SK-N-SH (cell line): ENCODE data around the gene RNF149. TPM values are rescaled to one million over a fixed set of nuclear protein-coding genes. Genes with fewer than 3 reads are reported as not detected.

Experiments used
- CTCF ChIA-PET: fragments of 300-600, 350-600 bp; formaldehyde crosslinking; extraction: SDS; loops from one replicate; lab custom pipeline; 2021; lab: Yijun Ruan, JAX
- POLR2A ChIA-PET: fragments of 350-600 bp; sonication (Branson Sonifier 250); formaldehyde crosslinking; extraction: SDS; loops from one replicate; lab custom pipeline; 2020; ENCODE audit warnings: antibody characterized with exemption, inconsistent platforms; lab: Yijun Ruan, JAX
- DNase-seq: peaks from one replicate; pipeline ENCODE4 v3.0.0; 2012
- H2AFZ ChIP-seq: fragments of 200-600 bp; sonication (generic); 2 replicates; pipeline ENCODE4 v1.8.1; 2016; ENCODE audit warnings: antibody characterized with exemption, mild to moderate bottlenecking, low read depth
- H3F3A ChIP-seq: fragments of 200-600 bp; sonication (generic); replicated peaks from 2 replicates; pipeline ENCODE3; 2016; ENCODE audit warnings: antibody characterized with exemption, mild to moderate bottlenecking; ENCODE audit not compliant: insufficient read depth
- H3K27ac ChIP-seq, 2 experiments: fragments of 200-500 bp in 1 of 2; fragments of 200-600 bp in 1 of 2; sonication (Bioruptor generic) in 1 of 2; sonication (generic), shearing (Covaris generic) in 1 of 2; 2 replicates each; pipeline versions ENCODE4 v1.5.1 to v1.6.1; 2014 to 2016; ENCODE audit warnings: low read depth in 2 of 2, inconsistent platforms in 1 of 2, low read length in 1 of 2, mild to moderate bottlenecking in 1 of 2, mixed read lengths in 1 of 2
- H3K27me3 ChIP-seq: fragments of 200-600 bp; sonication (generic), shearing (Covaris generic); 2 replicates; pipeline ENCODE4 v1.6.1; 2016; ENCODE audit warnings: mixed run types; ENCODE audit not compliant: insufficient read depth
- H3K36me3 ChIP-seq, 2 experiments: fragments of 200-500 bp in 1 of 2; fragments of 200-600 bp in 1 of 2; sonication (Bioruptor generic) in 1 of 2; sonication (generic) in 1 of 2; replicated peaks in 1 of 2; 2 replicates each; pipeline versions ENCODE3 to v1.5.1; 2014 to 2016; ENCODE audit warnings: low read length in 1 of 2, mild to moderate bottlenecking in 1 of 2; ENCODE audit not compliant: insufficient read depth in 2 of 2, control insufficient read depth in 1 of 2
- H3K4me1 ChIP-seq, 2 experiments: fragments of 200-500 bp in 1 of 2; fragments of 200-600 bp in 1 of 2; sonication (Bioruptor generic) in 1 of 2; sonication (generic), shearing (Covaris generic) in 1 of 2; 2 replicates each; pipeline versions ENCODE4 v1.5.1 to v1.6.1; 2014 to 2016; ENCODE audit warnings: low read depth in 1 of 2, low read length in 1 of 2, mixed run types in 1 of 2; ENCODE audit not compliant: insufficient read depth in 2 of 2, control insufficient read depth in 1 of 2
- H3K4me2 ChIP-seq: fragments of 200-600 bp; sonication (generic), shearing (Covaris generic); 2 replicates; pipeline ENCODE4 v1.6.1; 2017; ENCODE audit warnings: mixed run types
- H3K4me3 ChIP-seq, 2 experiments: fragments of 200-500 bp in 1 of 2; fragments of 200-600 bp in 1 of 2; sonication (Bioruptor generic) in 1 of 2; sonication (generic), shearing (Covaris generic) in 1 of 2; 2 replicates each; pipeline versions ENCODE4 v1.5.1 to v1.8.1; 2014 to 2016; ENCODE audit warnings: low read depth in 2 of 2, inconsistent platforms in 1 of 2, low read length in 1 of 2, mild to moderate bottlenecking in 1 of 2, mixed read lengths in 1 of 2, moderate library complexity in 1 of 2
- H3K79me2 ChIP-seq: fragments of 200-600 bp; sonication (generic); 2 replicates; pipeline ENCODE4 v1.8.1; 2017; ENCODE audit warnings: mild to moderate bottlenecking; ENCODE audit not compliant: insufficient read depth
- H3K9ac ChIP-seq: fragments of 200-600 bp; sonication (generic); 2 replicates; pipeline ENCODE4 v1.6.1; 2017; ENCODE audit warnings: mixed run types
- H3K9me2 ChIP-seq: fragments of 200-600 bp; sonication (generic); 2 replicates; pipeline ENCODE4 v1.6.1; 2017; ENCODE audit warnings: mixed run types
- H3K9me3 ChIP-seq: fragments of 200-600 bp; sonication (generic); 2 replicates; pipeline ENCODE4 v1.6.1; 2017; ENCODE audit warnings: mixed run types, mild to moderate bottlenecking, moderate library complexity
- H4K20me1 ChIP-seq: fragments of 200-600 bp; sonication (generic); 2 replicates; pipeline ENCODE4 v1.6.1; 2017; ENCODE audit warnings: mild to moderate bottlenecking, mixed run types; ENCODE audit not compliant: insufficient read depth
- CHD2 ChIP-seq: fragments of 150-350 bp; IDR thresholded peaks from 2 replicates; pipeline ENCODE4 v1.6.1; 2018; ENCODE audit warnings: low read length; ENCODE audit not compliant: partially characterized antibody
- EZH2phosphoT487 ChIP-seq: fragments of 200-600 bp; sonication (generic); IDR thresholded peaks from 2 replicates; pipeline ENCODE4 v1.6.1; 2017; ENCODE audit warnings: low read depth, mixed run types, mild to moderate bottlenecking, antibody characterized with exemption, moderate library complexity, borderline replicate concordance
- FOSL2 ChIP-seq: IDR thresholded peaks from 2 replicates; pipeline ENCODE4 v1.4.0; 2012; ENCODE audit warnings: low read depth, mild to moderate bottlenecking, moderate library complexity, borderline replicate concordance
- FOXJ3 ChIP-seq: sonication (generic); formaldehyde crosslinking; IDR thresholded peaks from 2 replicates; pipeline ENCODE4 v1.5.1; 2020; ENCODE audit warnings: mild to moderate bottlenecking, missing genetic modification reagents
- GABPA ChIP-seq: IDR thresholded peaks from 2 replicates; pipeline ENCODE4 v1.4.0; 2012; ENCODE audit warnings: low read depth, mild to moderate bottlenecking
- MEF2A ChIP-seq: IDR thresholded peaks from 2 replicates; pipeline ENCODE4 v1.4.0; 2012; ENCODE audit warnings: low read depth, borderline replicate concordance
- MXI1 ChIP-seq: IDR thresholded peaks from 2 replicates; pipeline ENCODE4 v1.6.1; 2012; ENCODE audit warnings: mild to moderate bottlenecking, low read depth, low read length, improper control_type of control experiment
- NFIC ChIP-seq: IDR thresholded peaks from 2 replicates; pipeline ENCODE4 v1.4.0; 2012; ENCODE audit warnings: borderline replicate concordance
- NRF1 ChIP-seq: IDR thresholded peaks from 2 replicates; pipeline ENCODE4 v1.6.1; 2012; ENCODE audit warnings: low read depth, mild to moderate bottlenecking, low read length
- POLR2AphosphoS5 ChIP-seq: IDR thresholded peaks from 2 replicates; pipeline ENCODE4 v1.6.1; 2012; ENCODE audit warnings: low read depth, low read length
- RAD21 ChIP-seq: IDR thresholded peaks from 2 replicates; pipeline ENCODE4 v1.6.1; 2012; ENCODE audit warnings: mild to moderate bottlenecking, low read length
- TAF1 ChIP-seq: IDR thresholded peaks from 2 replicates; pipeline ENCODE4 v1.6.1; 2012; ENCODE audit warnings: low read depth, mild to moderate bottlenecking, low read length, moderate library complexity, borderline replicate concordance
- YY1 ChIP-seq: IDR thresholded peaks from 2 replicates; pipeline ENCODE4 v1.4.0; 2012; ENCODE audit warnings: low read depth, mild to moderate bottlenecking
- WGBS: methylation state at CpG from one replicate; pipeline ENCODE4 v1.1.6; 2017; ENCODE audit warnings: low lambda C conversion rate; 5-methylcytosine and 5-hydroxymethylcytosine counted together
- polyA plus RNA-seq, 3 experiments: library from polyadenylated mRNA; depleted of rRNA; stranded (reverse); fragments of >200 nt; gene quantifications; 2 replicates each; pipeline ENCODE4 v1.2.3, GENCODE V29; 2012
- TF ChIP-seq, protein P1 (sequence below): IDR thresholded peaks from 2 replicates; pipeline ENCODE4 v1.6.1; 2012; ENCODE audit warnings: mild to moderate bottlenecking, low read depth, low read length, moderate library complexity
- TF ChIP-seq, protein P2 (sequence below): IDR thresholded peaks from 2 replicates; pipeline ENCODE4 v1.4.0; 2012; ENCODE audit warnings: low read depth, borderline replicate concordance
- TF ChIP-seq, protein P3 (sequence below): IDR thresholded peaks from 2 replicates; pipeline ENCODE4 v1.4.0; 2012; ENCODE audit warnings: low read depth
- TF ChIP-seq, protein P4 (sequence below): fragments of 200-600 bp; sonication (generic); IDR thresholded peaks from 2 replicates; pipeline ENCODE4 v1.6.1; 2017; ENCODE audit warnings: antibody characterized with exemption, mild to moderate bottlenecking, moderate library complexity
- TF ChIP-seq, protein P5 (sequence below): fragments of 150-350 bp; IDR thresholded peaks from 2 replicates; pipeline ENCODE4 v1.6.1; 2017; ENCODE audit warnings: antibody characterized with exemption, low read length, low read depth, borderline replicate concordance
- TF ChIP-seq, protein P6 (sequence below): IDR thresholded peaks from 2 replicates; pipeline ENCODE4; 2012

The RNF149 gene
- polyA plus RNA-seq, 1 of the 3 experiments (the other 2 are of a cell fraction), result 15.3 TPM

DNA sequence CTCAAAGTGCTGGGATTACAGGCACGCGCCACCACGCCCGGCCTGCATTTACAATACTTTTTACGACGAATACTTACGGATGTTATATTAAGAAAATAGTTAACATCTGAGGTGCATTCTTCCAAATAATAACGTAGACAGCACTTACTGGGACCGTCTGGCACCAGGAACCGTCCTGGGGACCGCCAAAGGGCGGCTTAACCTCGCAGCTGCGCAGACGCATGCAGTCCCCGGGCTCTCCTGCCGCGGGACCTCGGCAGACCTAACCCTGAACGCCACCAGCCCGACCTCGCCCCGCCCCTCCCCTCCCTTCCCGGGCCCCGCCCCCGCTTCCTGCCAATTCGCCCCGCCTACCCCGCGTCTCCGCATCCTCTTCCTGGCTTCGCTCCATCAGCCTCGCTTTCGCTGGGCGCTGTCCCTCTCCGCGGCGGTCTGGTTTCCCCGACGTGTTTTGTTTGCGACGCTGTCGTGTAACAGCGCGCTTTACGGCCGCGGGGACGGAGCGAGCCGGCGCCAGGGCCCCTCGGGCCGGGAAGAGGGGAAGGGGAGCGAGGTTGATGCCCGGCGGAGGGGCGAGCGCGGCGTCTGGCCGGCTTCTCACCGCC lies 56.0 kb downstream of the RNF149 start, which contains the start of gene CNOT11 (continued):
- TF ChIP-seq, protein P1, sequence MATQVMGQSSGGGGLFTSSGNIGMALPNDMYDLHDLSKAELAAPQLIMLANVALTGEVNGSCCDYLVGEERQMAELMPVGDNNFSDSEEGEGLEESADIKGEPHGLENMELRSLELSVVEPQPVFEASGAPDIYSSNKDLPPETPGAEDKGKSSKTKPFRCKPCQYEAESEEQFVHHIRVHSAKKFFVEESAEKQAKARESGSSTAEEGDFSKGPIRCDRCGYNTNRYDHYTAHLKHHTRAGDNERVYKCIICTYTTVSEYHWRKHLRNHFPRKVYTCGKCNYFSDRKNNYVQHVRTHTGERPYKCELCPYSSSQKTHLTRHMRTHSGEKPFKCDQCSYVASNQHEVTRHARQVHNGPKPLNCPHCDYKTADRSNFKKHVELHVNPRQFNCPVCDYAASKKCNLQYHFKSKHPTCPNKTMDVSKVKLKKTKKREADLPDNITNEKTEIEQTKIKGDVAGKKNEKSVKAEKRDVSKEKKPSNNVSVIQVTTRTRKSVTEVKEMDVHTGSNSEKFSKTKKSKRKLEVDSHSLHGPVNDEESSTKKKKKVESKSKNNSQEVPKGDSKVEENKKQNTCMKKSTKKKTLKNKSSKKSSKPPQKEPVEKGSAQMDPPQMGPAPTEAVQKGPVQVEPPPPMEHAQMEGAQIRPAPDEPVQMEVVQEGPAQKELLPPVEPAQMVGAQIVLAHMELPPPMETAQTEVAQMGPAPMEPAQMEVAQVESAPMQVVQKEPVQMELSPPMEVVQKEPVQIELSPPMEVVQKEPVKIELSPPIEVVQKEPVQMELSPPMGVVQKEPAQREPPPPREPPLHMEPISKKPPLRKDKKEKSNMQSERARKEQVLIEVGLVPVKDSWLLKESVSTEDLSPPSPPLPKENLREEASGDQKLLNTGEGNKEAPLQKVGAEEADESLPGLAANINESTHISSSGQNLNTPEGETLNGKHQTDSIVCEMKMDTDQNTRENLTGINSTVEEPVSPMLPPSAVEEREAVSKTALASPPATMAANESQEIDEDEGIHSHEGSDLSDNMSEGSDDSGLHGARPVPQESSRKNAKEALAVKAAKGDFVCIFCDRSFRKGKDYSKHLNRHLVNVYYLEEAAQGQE, result peak; percentile 77; the same call in 1 of the 2 replicates
- TF ChIP-seq MEF2A (no peak), TAF1 (peak; percentile 80)
- TF ChIP-seq, protein P2, sequence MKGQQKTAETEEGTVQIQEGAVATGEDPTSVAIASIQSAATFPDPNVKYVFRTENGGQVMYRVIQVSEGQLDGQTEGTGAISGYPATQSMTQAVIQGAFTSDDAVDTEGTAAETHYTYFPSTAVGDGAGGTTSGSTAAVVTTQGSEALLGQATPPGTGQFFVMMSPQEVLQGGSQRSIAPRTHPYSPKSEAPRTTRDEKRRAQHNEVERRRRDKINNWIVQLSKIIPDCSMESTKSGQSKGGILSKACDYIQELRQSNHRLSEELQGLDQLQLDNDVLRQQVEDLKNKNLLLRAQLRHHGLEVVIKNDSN, result 0 out of 2 replicates have a peak, but pooled peaks have one; percentile 29

DNA sequence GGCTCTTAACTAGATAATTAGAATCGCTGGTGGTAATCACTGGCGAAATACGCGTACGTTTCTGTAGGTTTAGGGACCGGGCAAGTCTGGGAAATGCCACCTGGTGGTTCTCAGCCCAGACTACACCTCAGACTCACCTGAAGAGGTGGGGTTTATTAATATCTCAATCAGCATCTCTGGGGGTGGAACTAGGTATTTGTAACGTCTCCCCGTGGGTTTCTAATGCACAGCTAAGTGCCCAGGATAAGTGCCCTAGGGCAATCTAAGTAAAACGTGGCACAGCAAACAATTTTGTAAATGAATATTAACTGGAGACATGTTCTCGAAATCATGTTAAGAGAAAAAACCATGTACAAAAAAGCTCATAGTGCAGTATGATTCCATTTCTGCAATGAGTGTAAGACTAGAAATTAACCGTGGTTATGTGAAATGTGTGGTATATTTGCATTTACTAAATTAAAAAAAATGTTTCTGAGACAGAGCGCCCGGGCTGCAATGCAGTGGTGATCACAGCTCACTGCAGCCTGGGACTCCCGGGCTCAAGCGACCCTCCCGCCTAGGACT lies 56.6 kb downstream of the RNF149 start:
- H3F3A ChIP-seq, result peaks cover 5% of the 10 kb centered on the region
- peak overlapping the region; percentile 69 for H3K4me2 ChIP-seq
- no peaks in the 10 kb centered on the region for H3K9me3 ChIP-seq
- H3K27ac ChIP-seq, result peak overlapping the region; percentile 66 to 86
- no peaks in the 10 kb centered on the region for H3K9me2 ChIP-seq
- peaks cover 12% of the 10 kb centered on the region; the same call in 1 of the 2 replicates for H4K20me1 ChIP-seq
- WGBS, result 25% methylated on average over 16 of the region's 16 CpGs
- peak; percentile 39 for DNase-seq
- TF ChIP-seq FOXJ3 (CRISPR knock-in tag) (no peak), MXI1 (no peak), CHD2 (no peak), RAD21 (no peak), POLR2AphosphoS5 (no peak), YY1 (0 out of 2 replicates have a peak, but pooled peaks have one; percentile 4), FOSL2 (no peak), NRF1 (no peak), NFIC (no peak), EZH2phosphoT487 (no peak), GABPA (no peak)
- TF ChIP-seq, protein P3, sequence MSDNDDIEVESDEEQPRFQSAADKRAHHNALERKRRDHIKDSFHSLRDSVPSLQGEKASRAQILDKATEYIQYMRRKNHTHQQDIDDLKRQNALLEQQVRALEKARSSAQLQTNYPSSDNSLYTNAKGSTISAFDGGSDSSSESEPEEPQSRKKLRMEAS, result peak; percentile 26; the same call in 1 of the 2 replicates
- TF ChIP-seq, protein P4, sequence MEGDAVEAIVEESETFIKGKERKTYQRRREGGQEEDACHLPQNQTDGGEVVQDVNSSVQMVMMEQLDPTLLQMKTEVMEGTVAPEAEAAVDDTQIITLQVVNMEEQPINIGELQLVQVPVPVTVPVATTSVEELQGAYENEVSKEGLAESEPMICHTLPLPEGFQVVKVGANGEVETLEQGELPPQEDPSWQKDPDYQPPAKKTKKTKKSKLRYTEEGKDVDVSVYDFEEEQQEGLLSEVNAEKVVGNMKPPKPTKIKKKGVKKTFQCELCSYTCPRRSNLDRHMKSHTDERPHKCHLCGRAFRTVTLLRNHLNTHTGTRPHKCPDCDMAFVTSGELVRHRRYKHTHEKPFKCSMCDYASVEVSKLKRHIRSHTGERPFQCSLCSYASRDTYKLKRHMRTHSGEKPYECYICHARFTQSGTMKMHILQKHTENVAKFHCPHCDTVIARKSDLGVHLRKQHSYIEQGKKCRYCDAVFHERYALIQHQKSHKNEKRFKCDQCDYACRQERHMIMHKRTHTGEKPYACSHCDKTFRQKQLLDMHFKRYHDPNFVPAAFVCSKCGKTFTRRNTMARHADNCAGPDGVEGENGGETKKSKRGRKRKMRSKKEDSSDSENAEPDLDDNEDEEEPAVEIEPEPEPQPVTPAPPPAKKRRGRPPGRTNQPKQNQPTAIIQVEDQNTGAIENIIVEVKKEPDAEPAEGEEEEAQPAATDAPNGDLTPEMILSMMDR, result peak; percentile 37
- TF ChIP-seq, protein P5, sequence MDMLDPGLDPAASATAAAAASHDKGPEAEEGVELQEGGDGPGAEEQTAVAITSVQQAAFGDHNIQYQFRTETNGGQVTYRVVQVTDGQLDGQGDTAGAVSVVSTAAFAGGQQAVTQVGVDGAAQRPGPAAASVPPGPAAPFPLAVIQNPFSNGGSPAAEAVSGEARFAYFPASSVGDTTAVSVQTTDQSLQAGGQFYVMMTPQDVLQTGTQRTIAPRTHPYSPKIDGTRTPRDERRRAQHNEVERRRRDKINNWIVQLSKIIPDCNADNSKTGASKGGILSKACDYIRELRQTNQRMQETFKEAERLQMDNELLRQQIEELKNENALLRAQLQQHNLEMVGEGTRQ, result no peak
- TF ChIP-seq, protein P6, sequence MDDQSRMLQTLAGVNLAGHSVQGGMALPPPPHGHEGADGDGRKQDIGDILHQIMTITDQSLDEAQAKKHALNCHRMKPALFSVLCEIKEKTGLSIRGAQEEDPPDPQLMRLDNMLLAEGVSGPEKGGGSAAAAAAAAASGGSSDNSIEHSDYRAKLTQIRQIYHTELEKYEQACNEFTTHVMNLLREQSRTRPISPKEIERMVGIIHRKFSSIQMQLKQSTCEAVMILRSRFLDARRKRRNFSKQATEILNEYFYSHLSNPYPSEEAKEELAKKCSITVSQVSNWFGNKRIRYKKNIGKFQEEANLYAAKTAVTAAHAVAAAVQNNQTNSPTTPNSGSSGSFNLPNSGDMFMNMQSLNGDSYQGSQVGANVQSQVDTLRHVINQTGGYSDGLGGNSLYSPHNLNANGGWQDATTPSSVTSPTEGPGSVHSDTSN, result no peak
- TF ChIP-seq, all 33 proteins: peak for 3
- ChIA-PET POLR2A (interaction anchor here (1.2 to 1.5 kb wide), 2 partner anchors 49 to 250 kb away, joined by 3 to 4 read pairs; partner anchors contain the start of gene RPL31), CTCF (interaction anchor here (0.7 to 5.0 kb wide), 12 partner anchors 11 to 1104 kb away, joined by 3 to 25 read pairs (median 3); partner anchors contain the start of gene TBC1D8)
- Histone ChIP-seq H3K79me2 (peaks cover 42% of the 10 kb centered on the region), H3K27me3 (no peaks in the 10 kb centered on the region), H3K4me1 (peaks cover 4 to 18% of the 10 kb centered on the region in 2 experiments; a peak in 1 of 4 replicates), H3K36me3 (no peaks in the 10 kb centered on the region), H3K4me3 (peak overlapping the region; percentile 79 to 100), H2AFZ (peak overlapping the region; percentile 87), H3K9ac (peak overlapping the region; percentile 52)
